OCI-LY3 (cell line): Measurements from ENCODE around the gene SELPLG.

Experiments
- CTCF ChIP-seq: fragments of 200-600, 300-600 bp; sonication (generic); IDR thresholded peaks from 2 replicates; pipeline ENCODE4 v1.5.1; 2014; ENCODE audit warnings: antibody characterized with exemption, low read length, low read depth
- EZH2phosphoT487 ChIP-seq: fragments of 200-600 bp; shearing (Covaris generic); IDR thresholded peaks from 2 replicates; pipeline ENCODE4 v1.6.1; 2018; ENCODE audit warnings: antibody characterized with exemption, mixed run types, low read depth

- TF ChIP-seq CTCF (no peak), EZH2phosphoT487 (no peak)
Measured at GRCh38 chr12:108676707-108677106, 43.0 kb upstream of the SELPLG start.
